Occipital lobe (tissue), 1 donor: ENCODE measurements around the gene TLDC2. TPM values are rescaled to one million over a fixed set of nuclear protein-coding genes. Genes with fewer than 3 reads are reported as not detected.

Source experiments
- total RNA-seq: library from RNA; depleted of rRNA; stranded (reverse); fragments of >200 nt; gene quantifications from one replicate; pipeline ENCODE4 v1.2.3, GENCODE V29; 2014

The TLDC2 gene
- total RNA-seq, 1 donor from 2014 or later = 0.31 TPM

Other genes with a start within 250 kb of the TLDC2 start
- not detected for gene SLA2, start 229.9 kb upstream of the TLDC2 start, total RNA-seq
- 43.7 TPM for gene NDRG3, start 130.0 kb upstream of the TLDC2 start, total RNA-seq
- 4.7 TPM for gene DSN1, start 102.4 kb upstream of the TLDC2 start, total RNA-seq
- 26.7 TPM for gene SAMHD1, start 75.6 kb downstream of the TLDC2 start, total RNA-seq
- 28.5 TPM for gene RBL1, start 219.9 kb downstream of the TLDC2 start, total RNA-seq